Natural killer cell (primary cell): Measurements from ENCODE around the gene CPEB4. TPM values are rescaled to one million over a fixed set of nuclear protein-coding genes. Genes with fewer than 3 reads are reported as not detected.

Source experiments
- ATAC-seq, 3 donors: fragments of 150-1000 bp in 2 of 3; fragments of 200-7000 bp in 1 of 3; cut with Tn5 transposase; 1 replicate in 1 of 3; 2 replicates in 2 of 3; pipeline ENCODE4 v1.10.0; 2021; ENCODE audit warnings: mild to moderate bottlenecking in 2 of 3, moderate library complexity in 2 of 3
- DNase-seq, 2 donors: peaks; one replicate each; pipeline versions ENCODE4 v3.0.0 to v3.0.0-alpha.2; 2013 to 2021; ENCODE audit warnings: mixed read lengths in 1 of 2
- H3K27ac ChIP-seq: one replicate; pipeline ENCODE4 v1.5.1; 2013; ENCODE audit warnings: mild to moderate bottlenecking, low read length
- H3K27me3 ChIP-seq: one replicate; pipeline ENCODE4 v1.6.1; 2013; ENCODE audit warnings: low read length; ENCODE audit not compliant: control insufficient read depth, insufficient read depth
- H3K36me3 ChIP-seq: one replicate; pipeline ENCODE4 v1.6.1; 2013; ENCODE audit warnings: low read length; ENCODE audit not compliant: control insufficient read depth, insufficient read depth
- H3K4me1 ChIP-seq: one replicate; pipeline ENCODE4 v1.6.1; 2013; ENCODE audit warnings: low read length; ENCODE audit not compliant: control insufficient read depth, insufficient read depth
- H3K4me3 ChIP-seq: one replicate; pipeline ENCODE4 v1.5.1; 2013; ENCODE audit warnings: low read length
- H3K9me3 ChIP-seq: one replicate; pipeline ENCODE4 v1.6.1; 2013; ENCODE audit warnings: low read length; ENCODE audit not compliant: control insufficient read depth, insufficient read depth
- H3K27ac Mint-ChIP-seq, 2 donors: one replicate each; pipeline ENCODE4 v1.8.0; 2022; ENCODE audit warnings: mild to moderate bottlenecking in 2 of 2, mixed read lengths in 2 of 2, moderate library complexity in 1 of 2
- H3K27me3 Mint-ChIP-seq, 2 donors: one replicate each; pipeline ENCODE4 v1.8.0; 2022; ENCODE audit warnings: low read depth in 2 of 2, mixed read lengths in 2 of 2
- H3K36me3 Mint-ChIP-seq: one replicate; pipeline ENCODE4 v1.8.0; 2022; ENCODE audit warnings: mixed read lengths
- H3K4me1 Mint-ChIP-seq, 2 donors: one replicate each; pipeline ENCODE4 v1.8.0; 2022; ENCODE audit warnings: mixed read lengths in 2 of 2
- H3K4me3 Mint-ChIP-seq: one replicate; pipeline ENCODE4 v1.8.0; 2022; ENCODE audit warnings: mild to moderate bottlenecking, moderate library complexity, mixed read lengths
- H3K9me3 Mint-ChIP-seq, 2 donors: one replicate each; pipeline ENCODE4 v1.8.0; 2022; ENCODE audit warnings: mixed read lengths in 2 of 2
- WGBS: methylation state at CpG from one replicate; pipeline ENCODE4 v1.1.7; 2013; ENCODE audit warnings: missing lambda C conversion rate; ENCODE audit not compliant: insufficient coverage; 5-methylcytosine and 5-hydroxymethylcytosine counted together
- intact Hi-C: fragments of 100-400 bp; cut with micrococcal nuclease; formaldehyde crosslinking; loops from one replicate; pipeline ENCODE4 v1.14.2; 2022
- total RNA-seq, 4 donors: library from RNA; stranded (reverse); fragments of 120-200 nt in 1 of 4; gene quantifications; one replicate each; pipeline versions ENCODE4 v1.2.3 to v1.2.4, GENCODE V29; 2013 to 2022
- TF ChIP-seq, protein P1 (sequence below): fragments of 200-600 bp; IDR thresholded peaks from one replicate; pipeline ENCODE4 v1.8.0; 2022; ENCODE audit warnings: antibody characterized with exemption

The CPEB4 gene
- total RNA-seq, 3 donors from 2014 or later (not counting 1 experiment from before 2014, with no cell fraction given): 44.4 to 60.4 (median 55.1) TPM

DNA sequence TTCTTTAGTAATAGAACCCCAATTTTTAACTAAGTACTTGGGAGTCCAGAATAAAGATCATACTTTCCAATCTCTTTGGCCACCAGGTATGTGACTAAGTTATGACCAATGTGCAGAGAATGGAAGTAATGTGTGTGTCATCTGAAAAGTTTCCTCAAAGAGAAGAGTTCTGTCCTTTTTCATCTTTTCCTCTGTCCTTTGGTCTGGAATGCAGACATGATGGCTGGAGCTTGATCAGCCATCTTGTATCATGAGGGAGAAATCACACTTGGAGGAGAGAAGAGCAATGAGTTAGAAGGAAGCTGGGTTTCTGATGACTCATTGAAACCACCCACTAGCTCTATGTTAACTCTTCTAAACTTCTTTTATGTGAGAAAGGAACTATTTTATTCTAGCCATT lies 5.5 kb upstream of the CPEB4 start:
- Histone ChIP-seq H3K36me3 (no peaks in the 10 kb centered on the region), H3K4me3 (no peak overlapping the region), H3K27me3 (no peaks in the 10 kb centered on the region), H3K27ac (no peak overlapping the region), H3K4me1 (peaks cover 26% of the 10 kb centered on the region), H3K9me3 (no peaks in the 10 kb centered on the region)
- H3K9me3 Mint-ChIP-seq: no peaks in the 10 kb centered on the region
- no peak for DNase-seq
- H3K36me3 Mint-ChIP-seq: no peaks in the 10 kb centered on the region
- intact Hi-C loops: no loop called here
- H3K4me1 Mint-ChIP-seq: peaks cover 34 to 36% of the 10 kb centered on the region in 2 donors
- no peak overlapping the region for H3K27ac Mint-ChIP-seq
- TF ChIP-seq, protein P1, sequence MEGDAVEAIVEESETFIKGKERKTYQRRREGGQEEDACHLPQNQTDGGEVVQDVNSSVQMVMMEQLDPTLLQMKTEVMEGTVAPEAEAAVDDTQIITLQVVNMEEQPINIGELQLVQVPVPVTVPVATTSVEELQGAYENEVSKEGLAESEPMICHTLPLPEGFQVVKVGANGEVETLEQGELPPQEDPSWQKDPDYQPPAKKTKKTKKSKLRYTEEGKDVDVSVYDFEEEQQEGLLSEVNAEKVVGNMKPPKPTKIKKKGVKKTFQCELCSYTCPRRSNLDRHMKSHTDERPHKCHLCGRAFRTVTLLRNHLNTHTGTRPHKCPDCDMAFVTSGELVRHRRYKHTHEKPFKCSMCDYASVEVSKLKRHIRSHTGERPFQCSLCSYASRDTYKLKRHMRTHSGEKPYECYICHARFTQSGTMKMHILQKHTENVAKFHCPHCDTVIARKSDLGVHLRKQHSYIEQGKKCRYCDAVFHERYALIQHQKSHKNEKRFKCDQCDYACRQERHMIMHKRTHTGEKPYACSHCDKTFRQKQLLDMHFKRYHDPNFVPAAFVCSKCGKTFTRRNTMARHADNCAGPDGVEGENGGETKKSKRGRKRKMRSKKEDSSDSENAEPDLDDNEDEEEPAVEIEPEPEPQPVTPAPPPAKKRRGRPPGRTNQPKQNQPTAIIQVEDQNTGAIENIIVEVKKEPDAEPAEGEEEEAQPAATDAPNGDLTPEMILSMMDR: no peak
- ATAC-seq: no peak
- no peaks in the 10 kb centered on the region for H3K27me3 Mint-ChIP-seq
- H3K4me3 Mint-ChIP-seq: no peak overlapping the region

DNA sequence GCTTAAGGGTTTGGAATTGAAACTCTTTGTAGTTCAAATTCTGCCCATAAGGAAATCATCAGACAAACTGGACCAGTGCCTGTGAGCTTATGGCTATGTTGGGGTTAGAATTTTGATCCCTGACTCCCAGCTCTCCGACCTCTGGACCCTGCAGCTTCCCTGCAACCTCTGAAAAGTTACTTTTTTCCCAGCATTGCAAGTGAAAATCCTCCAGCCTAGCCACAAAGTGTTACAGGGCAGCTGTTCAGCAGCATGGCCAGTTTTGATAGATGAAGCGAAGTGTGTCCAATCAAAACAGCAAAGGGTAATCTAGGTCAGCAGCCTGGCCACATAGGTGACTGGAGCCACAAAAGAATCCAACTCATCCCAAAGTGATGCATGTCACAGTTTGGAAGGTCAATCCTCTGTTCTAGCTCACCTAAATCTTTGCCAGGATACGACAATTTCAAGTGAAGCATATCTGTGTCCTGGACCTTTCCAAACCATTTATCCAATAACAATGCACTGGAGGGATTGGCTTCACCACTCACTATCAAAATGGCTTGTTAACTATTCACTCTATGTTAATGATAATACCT lies 4.7 kb upstream of the CPEB4 start:
- no peaks in the 10 kb centered on the region for H3K36me3 Mint-ChIP-seq
- Histone ChIP-seq H3K4me3 (no peak overlapping the region), H3K9me3 (no peaks in the 10 kb centered on the region), H3K4me1 (peaks cover 26% of the 10 kb centered on the region), H3K36me3 (no peaks in the 10 kb centered on the region), H3K27ac (no peak overlapping the region), H3K27me3 (no peaks in the 10 kb centered on the region)
- H3K27me3 Mint-ChIP-seq: no peaks in the 10 kb centered on the region
- TF ChIP-seq, protein P1: no peak
- no peaks in the 10 kb centered on the region for H3K9me3 Mint-ChIP-seq
- intact Hi-C loops: no loop called here
- 96% methylated on average over 3 of the region's 3 CpGs for WGBS
- no peak overlapping the region for H3K27ac Mint-ChIP-seq
- H3K4me1 Mint-ChIP-seq: peaks cover 42 to 43% of the 10 kb centered on the region in 2 donors
- H3K4me3 Mint-ChIP-seq: no peak overlapping the region
- ATAC-seq (no peak), DNase-seq (no peak)

DNA sequence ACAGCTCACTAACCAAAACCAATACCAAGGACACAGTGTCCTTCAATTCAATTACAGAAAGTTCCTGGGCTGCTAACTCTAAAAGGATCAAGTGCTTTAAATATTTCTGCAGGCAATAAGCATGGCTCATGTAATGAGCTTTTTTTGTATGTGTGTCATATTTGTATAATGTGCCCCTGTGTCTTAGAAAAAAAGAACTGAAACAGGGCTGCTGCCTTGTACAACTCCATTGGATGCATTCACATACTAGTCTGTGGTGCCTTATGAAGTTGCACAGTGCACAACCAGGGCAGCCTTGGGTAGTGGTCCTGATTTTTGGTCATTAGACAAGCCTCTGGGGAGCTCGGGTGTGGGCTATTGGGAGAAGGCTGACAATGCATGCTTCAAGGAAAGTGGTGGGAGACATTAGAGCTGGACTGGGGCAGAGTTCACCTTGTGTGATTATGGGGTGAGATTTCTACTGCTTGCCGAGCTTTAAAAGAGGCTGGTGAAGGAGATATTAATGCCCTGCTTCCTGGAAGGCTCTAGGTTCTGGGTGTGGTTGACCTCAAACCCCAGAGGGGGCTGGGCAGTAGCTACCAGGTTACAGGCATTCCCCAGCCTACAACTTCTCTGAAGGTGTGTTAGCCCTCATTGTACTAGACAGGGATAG lies 3.6 kb upstream of the CPEB4 start:
- ATAC-seq: no peak
- no peaks in the 10 kb centered on the region for H3K36me3 ChIP-seq
- 35% methylated on average over 2 of the region's 2 CpGs for WGBS
- TF ChIP-seq, protein P1: no peak
- peaks cover 30% of the 10 kb centered on the region for H3K4me1 ChIP-seq
- intact Hi-C loops: no loop called here
- H3K27ac Mint-ChIP-seq: peak overlapping the region; percentile 99
- H3K9me3 Mint-ChIP-seq: no peaks in the 10 kb centered on the region
- peaks cover 51 to 52% of the 10 kb centered on the region in 2 donors for H3K4me1 Mint-ChIP-seq
- no peaks in the 10 kb centered on the region for H3K36me3 Mint-ChIP-seq
- DNase-seq: peak in 1 of 2 donors; percentile 78
- no peaks in the 10 kb centered on the region for H3K27me3 Mint-ChIP-seq
- peak overlapping the region; percentile 6 for H3K27ac ChIP-seq
- peak overlapping the region; percentile 78 for H3K4me3 Mint-ChIP-seq
- H3K9me3 ChIP-seq: no peaks in the 10 kb centered on the region
- no peak overlapping the region for H3K4me3 ChIP-seq
- H3K27me3 ChIP-seq: no peaks in the 10 kb centered on the region

DNA sequence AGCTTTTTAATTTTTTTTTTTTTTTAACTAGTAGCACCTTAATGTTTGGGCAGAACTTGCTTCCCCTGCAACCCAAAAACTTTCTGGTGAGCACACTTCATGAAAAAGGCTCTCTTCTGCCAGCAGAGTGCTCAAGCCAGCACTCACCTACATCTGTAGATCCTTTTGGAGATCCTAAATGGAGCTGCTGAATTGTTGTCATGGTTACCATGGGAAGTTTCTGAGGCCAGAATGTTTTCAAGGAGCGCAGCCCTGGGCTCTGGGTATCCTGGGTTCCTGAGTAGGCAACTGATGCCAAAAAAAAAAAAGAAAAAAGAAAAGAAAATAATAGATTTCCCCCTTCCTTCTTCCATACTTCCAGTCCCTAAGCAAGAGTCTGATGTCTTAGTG lies 3.1 kb upstream of the CPEB4 start:
- no peak overlapping the region for H3K4me3 ChIP-seq
- H3K27ac ChIP-seq: peak overlapping the region; percentile 6
- H3K9me3 ChIP-seq: no peaks in the 10 kb centered on the region
- Mint-ChIP-seq H3K4me3 (peak overlapping the region; percentile 58), H3K9me3 (no peaks in the 10 kb centered on the region), H3K4me1 (peaks cover 57% of the 10 kb centered on the region in 2 donors), H3K27ac (peak overlapping the region; percentile 99), H3K36me3 (no peaks in the 10 kb centered on the region), H3K27me3 (no peaks in the 10 kb centered on the region)
- no peaks in the 10 kb centered on the region for H3K27me3 ChIP-seq
- 86% methylated on average over 1 of the region's 1 CpG for WGBS
- ATAC-seq: no peak
- H3K4me1 ChIP-seq: peaks cover 35% of the 10 kb centered on the region
- intact Hi-C loops: no loop called here
- DNase-seq: no peak
- no peaks in the 10 kb centered on the region for H3K36me3 ChIP-seq
- TF ChIP-seq, protein P1: no peak
